Measurements from ENCODE around the gene TSN. TPM values are rescaled to one million over a fixed set of nuclear protein-coding genes. Genes with fewer than 3 reads are reported as not detected.
A peak's percentile ranks its signal among the peaks of the same experiment; 100 is the strongest.

The TSN gene
- total RNA-seq, 1 donor from 2014 or later = 68.2 TPM

DNA sequence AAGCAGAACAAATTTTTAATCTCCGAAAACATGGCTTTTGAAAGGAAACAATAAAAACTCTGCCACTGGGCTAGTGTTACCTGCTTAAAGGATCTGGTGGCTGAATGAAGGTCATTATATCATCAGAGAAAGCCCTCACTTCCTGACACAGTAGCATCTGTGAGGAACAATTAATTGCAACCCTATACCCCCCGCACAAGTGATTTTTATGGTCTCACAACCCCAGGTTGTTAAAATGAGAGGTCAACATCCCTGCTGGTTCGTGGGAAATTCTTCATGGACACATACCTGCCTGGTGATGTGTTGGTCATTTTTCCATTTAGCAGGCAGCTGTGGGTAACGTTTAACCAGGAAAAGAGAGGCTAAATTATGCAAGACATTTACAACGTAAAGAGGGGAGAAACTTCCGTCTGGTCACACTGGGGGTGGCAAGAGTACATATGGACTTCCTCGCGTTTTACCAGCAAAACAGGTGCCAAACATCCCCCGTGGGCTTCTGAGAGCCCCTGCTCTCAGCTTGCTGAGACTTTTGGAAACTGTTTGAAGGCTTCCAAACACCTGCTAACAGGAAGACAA lies 48.0 kb upstream of the TSN start:
- no peak overlapping the region for H3K9ac ChIP-seq (ENCODE audit: low read length)
- DNase-seq (ENCODE audit: low read depth) = peak; percentile 17
- Mint-ChIP-seq H3K36me3 (ENCODE audit: low read depth, unreplicated experiment) (no peaks in the 10 kb centered on the region), H3K27ac (ENCODE audit: unreplicated experiment) (no peak overlapping the region), H3K4me3 (ENCODE audit: unreplicated experiment) (no peak overlapping the region), H3K4me1 (ENCODE audit: low read depth, unreplicated experiment) (peaks cover 27% of the 10 kb centered on the region), H3K27me3 (ENCODE audit: low read depth, unreplicated experiment) (no peaks in the 10 kb centered on the region), H3K9me3 (ENCODE audit: unreplicated experiment) (peaks cover 3% of the 10 kb centered on the region)
- H3K79me2 ChIP-seq (ENCODE audit: insufficient read depth, low read length) = no peaks in the 10 kb centered on the region
- no peak overlapping the region for H3K4me2 ChIP-seq (ENCODE audit: low read length)
- no peak overlapping the region for H3K4me3 ChIP-seq (ENCODE audit: insufficient read depth, low read depth, low read length)
- H3K9me3 ChIP-seq (ENCODE audit: insufficient read depth, low read depth, low read length) = no peaks in the 10 kb centered on the region
- no peaks in the 10 kb centered on the region for H3K27me3 ChIP-seq (ENCODE audit: insufficient read depth, low read length)
- TF ChIP-seq EZH2 (IDR thresholded peaks at IDR 0.05; ENCODE audit: insufficient read depth, low read length) = no peak
- TF ChIP-seq, protein P1, sequence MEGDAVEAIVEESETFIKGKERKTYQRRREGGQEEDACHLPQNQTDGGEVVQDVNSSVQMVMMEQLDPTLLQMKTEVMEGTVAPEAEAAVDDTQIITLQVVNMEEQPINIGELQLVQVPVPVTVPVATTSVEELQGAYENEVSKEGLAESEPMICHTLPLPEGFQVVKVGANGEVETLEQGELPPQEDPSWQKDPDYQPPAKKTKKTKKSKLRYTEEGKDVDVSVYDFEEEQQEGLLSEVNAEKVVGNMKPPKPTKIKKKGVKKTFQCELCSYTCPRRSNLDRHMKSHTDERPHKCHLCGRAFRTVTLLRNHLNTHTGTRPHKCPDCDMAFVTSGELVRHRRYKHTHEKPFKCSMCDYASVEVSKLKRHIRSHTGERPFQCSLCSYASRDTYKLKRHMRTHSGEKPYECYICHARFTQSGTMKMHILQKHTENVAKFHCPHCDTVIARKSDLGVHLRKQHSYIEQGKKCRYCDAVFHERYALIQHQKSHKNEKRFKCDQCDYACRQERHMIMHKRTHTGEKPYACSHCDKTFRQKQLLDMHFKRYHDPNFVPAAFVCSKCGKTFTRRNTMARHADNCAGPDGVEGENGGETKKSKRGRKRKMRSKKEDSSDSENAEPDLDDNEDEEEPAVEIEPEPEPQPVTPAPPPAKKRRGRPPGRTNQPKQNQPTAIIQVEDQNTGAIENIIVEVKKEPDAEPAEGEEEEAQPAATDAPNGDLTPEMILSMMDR (IDR thresholded peaks at IDR 0.05; ENCODE audit: insufficient read depth, low read depth, low read length) = no peak
- H2AFZ ChIP-seq (ENCODE audit: low read depth, low read length) = no peak overlapping the region
- no peak overlapping the region for H3K27ac ChIP-seq (ENCODE audit: low read depth, low read length)
- H3K4me1 ChIP-seq (ENCODE audit: insufficient read depth, low read length) = peaks cover 13% of the 10 kb centered on the region
- no peaks in the 10 kb centered on the region for H3K36me3 ChIP-seq (ENCODE audit: insufficient read depth, low read length)
- no peak for FAIRE-seq
- no peaks in the 10 kb centered on the region for H4K20me1 ChIP-seq (ENCODE audit: insufficient read depth, low read length)

DNA sequence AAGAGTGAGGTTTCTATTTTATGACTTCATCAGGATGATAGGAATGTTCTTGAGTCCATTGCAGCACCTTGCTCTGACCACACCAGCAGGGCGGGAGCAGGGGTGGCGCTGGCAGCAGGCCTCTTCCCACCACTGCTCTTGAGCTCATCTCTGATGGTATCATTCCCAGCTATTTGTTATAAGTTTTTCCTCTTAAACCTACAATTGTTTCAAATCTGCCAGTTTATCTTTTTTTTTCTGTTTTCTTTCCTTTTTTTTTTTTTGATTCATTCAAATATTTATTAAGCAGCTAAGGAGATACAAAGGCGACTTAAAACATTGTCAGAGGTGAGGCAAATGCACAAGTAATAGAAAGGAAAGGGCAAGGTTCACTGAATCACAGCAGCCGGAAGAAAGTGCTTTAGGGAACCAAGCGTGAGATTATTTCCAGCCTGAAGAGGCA lies 47.5 kb upstream of the TSN start:
- Histone ChIP-seq H3K9me3 (ENCODE audit: insufficient read depth, low read depth, low read length) (no peaks in the 10 kb centered on the region), H2AFZ (ENCODE audit: low read depth, low read length) (no peak overlapping the region), H3K4me2 (ENCODE audit: low read length) (no peak overlapping the region), H4K20me1 (ENCODE audit: insufficient read depth, low read length) (no peaks in the 10 kb centered on the region), H3K27me3 (ENCODE audit: insufficient read depth, low read length) (no peaks in the 10 kb centered on the region), H3K27ac (ENCODE audit: low read depth, low read length) (no peak overlapping the region), H3K4me1 (ENCODE audit: insufficient read depth, low read length) (peaks cover 13% of the 10 kb centered on the region), H3K9ac (ENCODE audit: low read length) (no peak overlapping the region), H3K36me3 (ENCODE audit: insufficient read depth, low read length) (no peaks in the 10 kb centered on the region), H3K79me2 (ENCODE audit: insufficient read depth, low read length) (no peaks in the 10 kb centered on the region), H3K4me3 (ENCODE audit: insufficient read depth, low read depth, low read length) (no peak overlapping the region)
- no peaks in the 10 kb centered on the region for H3K36me3 Mint-ChIP-seq (ENCODE audit: low read depth, unreplicated experiment)
- H3K27ac Mint-ChIP-seq (ENCODE audit: unreplicated experiment) = peak overlapping the region; percentile 7
- peak; percentile 44 for DNase-seq (ENCODE audit: low read depth)
- no peak overlapping the region for H3K4me3 Mint-ChIP-seq (ENCODE audit: unreplicated experiment)
- TF ChIP-seq, protein P1 (IDR thresholded peaks at IDR 0.05; ENCODE audit: insufficient read depth, low read depth, low read length) = no peak
- TF ChIP-seq EZH2 (IDR thresholded peaks at IDR 0.05; ENCODE audit: insufficient read depth, low read length) = no peak
- peaks cover 3% of the 10 kb centered on the region for H3K9me3 Mint-ChIP-seq (ENCODE audit: unreplicated experiment)
- H3K4me1 Mint-ChIP-seq (ENCODE audit: low read depth, unreplicated experiment) = peaks cover 24% of the 10 kb centered on the region
- H3K27me3 Mint-ChIP-seq (ENCODE audit: low read depth, unreplicated experiment) = no peaks in the 10 kb centered on the region
- FAIRE-seq = no peak

DNA sequence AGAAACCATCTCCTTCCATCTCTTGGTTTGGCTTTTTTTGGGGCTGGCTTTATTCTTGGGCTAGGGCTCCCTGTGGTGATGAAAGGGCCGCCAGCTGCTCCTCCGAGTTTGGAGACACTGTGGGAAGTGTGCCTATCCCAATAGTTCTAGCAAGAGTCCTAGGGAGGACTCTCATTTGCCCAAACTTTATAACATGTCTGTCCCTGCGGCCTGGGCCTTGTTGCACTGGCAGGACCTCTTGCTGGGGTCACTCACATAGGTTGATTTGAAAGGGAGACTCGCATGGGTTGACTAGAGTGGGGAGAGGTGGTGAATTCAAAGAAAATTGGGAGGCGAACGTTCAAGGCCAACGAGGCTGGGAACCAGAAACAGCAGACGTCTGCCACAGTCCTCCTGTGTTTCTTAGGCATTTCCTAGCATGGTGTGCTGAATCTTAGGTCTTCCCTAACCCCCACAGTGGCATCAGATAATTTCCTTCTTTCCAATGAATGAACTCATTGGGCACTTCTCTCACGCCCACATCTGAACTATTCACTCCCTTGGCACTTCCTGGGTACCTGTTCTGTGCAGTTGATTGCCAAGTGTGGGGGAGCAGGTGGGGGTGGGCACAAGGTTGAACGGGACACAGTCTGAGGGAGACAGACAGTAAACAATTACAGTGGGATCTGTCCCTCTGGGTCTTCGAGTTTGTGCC lies 45.5 kb upstream of the TSN start:
- no peaks in the 10 kb centered on the region for H3K27me3 ChIP-seq (ENCODE audit: insufficient read depth, low read length)
- H3K9me3 ChIP-seq (ENCODE audit: insufficient read depth, low read depth, low read length) = no peaks in the 10 kb centered on the region
- no peak overlapping the region for H3K4me2 ChIP-seq (ENCODE audit: low read length)
- H3K9ac ChIP-seq (ENCODE audit: low read length) = no peak overlapping the region
- peak overlapping the region; percentile 78 for H3K27ac Mint-ChIP-seq (ENCODE audit: unreplicated experiment)
- H3K27ac ChIP-seq (ENCODE audit: low read depth, low read length) = no peak overlapping the region
- H4K20me1 ChIP-seq (ENCODE audit: insufficient read depth, low read length) = no peaks in the 10 kb centered on the region
- H3K36me3 Mint-ChIP-seq (ENCODE audit: low read depth, unreplicated experiment) = no peaks in the 10 kb centered on the region
- H3K4me3 ChIP-seq (ENCODE audit: insufficient read depth, low read depth, low read length) = no peak overlapping the region
- TF ChIP-seq, protein P1 (IDR thresholded peaks at IDR 0.05; ENCODE audit: insufficient read depth, low read depth, low read length) = no peak
- TF ChIP-seq EZH2 (IDR thresholded peaks at IDR 0.05; ENCODE audit: insufficient read depth, low read length) = no peak
- no peak overlapping the region for H2AFZ ChIP-seq (ENCODE audit: low read depth, low read length)
- peaks cover 24% of the 10 kb centered on the region for H3K4me1 Mint-ChIP-seq (ENCODE audit: low read depth, unreplicated experiment)
- H3K79me2 ChIP-seq (ENCODE audit: insufficient read depth, low read length) = no peaks in the 10 kb centered on the region
- H3K36me3 ChIP-seq (ENCODE audit: insufficient read depth, low read length) = no peaks in the 10 kb centered on the region
- peaks cover 3% of the 10 kb centered on the region for H3K9me3 Mint-ChIP-seq (ENCODE audit: unreplicated experiment)
- H3K27me3 Mint-ChIP-seq (ENCODE audit: low read depth, unreplicated experiment) = no peaks in the 10 kb centered on the region
- peaks cover 13% of the 10 kb centered on the region for H3K4me1 ChIP-seq (ENCODE audit: insufficient read depth, low read length)
- H3K4me3 Mint-ChIP-seq (ENCODE audit: unreplicated experiment) = no peak overlapping the region
- DNase-seq (ENCODE audit: low read depth) (no peak), FAIRE-seq (no peak)

Measured in astrocyte (in vitro differentiated cells and primary cell).